ENCODE measurements around the gene CYP4F22.

CYP4F22 gene

GRCh38 chr19:15555759-15556633 is 47.7 kb downstream of the CYP4F22 start:
- 14 to 17% methylated on average over 36 to 41 of the region's 49 CpGs for WGBS, 2 experiments (ENCODE audit: insufficient coverage in 2 of 2)
- Histone ChIP-seq H3K4me1 (ENCODE audit: control insufficient read depth, insufficient read depth, low read length, poor library complexity, severe bottlenecking) (no peaks in the 10 kb centered on the region), H3K4me3 (ENCODE audit: extremely low read depth, insufficient read depth, low read length, poor library complexity, severe bottlenecking) (no peak overlapping the region), H3K36me3 (ENCODE audit: control insufficient read depth, insufficient read depth, low read length) (no peaks in the 10 kb centered on the region), H3K9me3 (ENCODE audit: control insufficient read depth, low read length) (peaks cover 7% of the 10 kb centered on the region), H3K27ac (ENCODE audit: low read depth, low read length, severe bottlenecking) (no peak overlapping the region)

GRCh38 chr19:15556634-15557181 is 48.4 kb downstream of the CYP4F22 start:
- Histone ChIP-seq H3K4me1 (ENCODE audit: control insufficient read depth, insufficient read depth, low read length, poor library complexity, severe bottlenecking) (no peaks in the 10 kb centered on the region), H3K4me3 (ENCODE audit: extremely low read depth, insufficient read depth, low read length, poor library complexity, severe bottlenecking) (no peak overlapping the region), H3K9me3 (ENCODE audit: control insufficient read depth, low read length) (peaks cover 7% of the 10 kb centered on the region), H3K36me3 (ENCODE audit: control insufficient read depth, insufficient read depth, low read length) (no peaks in the 10 kb centered on the region), H3K27ac (ENCODE audit: low read depth, low read length, severe bottlenecking) (no peak overlapping the region)
- WGBS, 2 experiments (ENCODE audit: insufficient coverage in 2 of 2): 47% methylated on average over 3 of the region's 7 CpGs; no CpG with 5 or more reads in 1 of the 2 experiments

- Histone ChIP-seq H3K36me3 (ENCODE audit: control insufficient read depth, insufficient read depth, low read length) (no peaks in the 10 kb centered on the region), H3K27ac (ENCODE audit: low read depth, low read length, severe bottlenecking) (no peak overlapping the region), H3K9me3 (ENCODE audit: control insufficient read depth, low read length) (peaks cover 9% of the 10 kb centered on the region), H3K4me1 (ENCODE audit: control insufficient read depth, insufficient read depth, low read length, poor library complexity, severe bottlenecking) (no peaks in the 10 kb centered on the region), H3K4me3 (ENCODE audit: extremely low read depth, insufficient read depth, low read length, poor library complexity, severe bottlenecking) (no peak overlapping the region)
- WGBS, 2 experiments (ENCODE audit: insufficient coverage in 2 of 2): 75 to 84% methylated on average over 2 to 3 of the region's 4 CpGs
Observed at GRCh38 chr19:15557223-15557622, 48.9 kb downstream of the CYP4F22 start.

- H3K9me3 ChIP-seq (ENCODE audit: control insufficient read depth, low read length): peaks cover 25% of the 10 kb centered on the region
- 53 to 67% methylated on average over 3 to 4 of the region's 4 CpGs for WGBS, 2 experiments (ENCODE audit: insufficient coverage in 2 of 2)
- H3K36me3 ChIP-seq (ENCODE audit: control insufficient read depth, insufficient read depth, low read length): no peaks in the 10 kb centered on the region
- no peak overlapping the region for H3K4me3 ChIP-seq (ENCODE audit: extremely low read depth, insufficient read depth, low read length, poor library complexity, severe bottlenecking)
- H3K4me1 ChIP-seq (ENCODE audit: control insufficient read depth, insufficient read depth, low read length, poor library complexity, severe bottlenecking): no peaks in the 10 kb centered on the region
- H3K27ac ChIP-seq (ENCODE audit: low read depth, low read length, severe bottlenecking): no peak overlapping the region
Observed at GRCh38 chr19:15562145-15562544, 53.8 kb downstream of the CYP4F22 start.

GRCh38 chr19:15562861-15563260 is 54.5 kb downstream of the CYP4F22 start:
- no peaks in the 10 kb centered on the region for H3K4me1 ChIP-seq (ENCODE audit: control insufficient read depth, insufficient read depth, low read length, poor library complexity, severe bottlenecking)
- no peak overlapping the region for H3K27ac ChIP-seq (ENCODE audit: low read depth, low read length, severe bottlenecking)
- WGBS, 2 experiments (ENCODE audit: insufficient coverage in 2 of 2): 50 to 54% methylated on average over 3 of the region's 3 CpGs
- no peaks in the 10 kb centered on the region for H3K36me3 ChIP-seq (ENCODE audit: control insufficient read depth, insufficient read depth, low read length)
- peaks cover 25% of the 10 kb centered on the region for H3K9me3 ChIP-seq (ENCODE audit: control insufficient read depth, low read length)
- no peak overlapping the region for H3K4me3 ChIP-seq (ENCODE audit: extremely low read depth, insufficient read depth, low read length, poor library complexity, severe bottlenecking)

- Histone ChIP-seq H3K4me3 (ENCODE audit: extremely low read depth, insufficient read depth, low read length, poor library complexity, severe bottlenecking) (no peak overlapping the region), H3K27ac (ENCODE audit: low read depth, low read length, severe bottlenecking) (no peak overlapping the region), H3K4me1 (ENCODE audit: control insufficient read depth, insufficient read depth, low read length, poor library complexity, severe bottlenecking) (no peaks in the 10 kb centered on the region), H3K36me3 (ENCODE audit: control insufficient read depth, insufficient read depth, low read length) (no peaks in the 10 kb centered on the region), H3K9me3 (ENCODE audit: control insufficient read depth, low read length) (peaks cover 25% of the 10 kb centered on the region)
- WGBS, 2 experiments (ENCODE audit: insufficient coverage in 2 of 2): 44 to 61% methylated on average over 2 to 3 of the region's 3 CpGs
Observed at GRCh38 chr19:15563325-15563794, 55.0 kb downstream of the CYP4F22 start.

- Histone ChIP-seq H3K4me1 (ENCODE audit: control insufficient read depth, insufficient read depth, low read length, poor library complexity, severe bottlenecking) (no peaks in the 10 kb centered on the region), H3K4me3 (ENCODE audit: extremely low read depth, insufficient read depth, low read length, poor library complexity, severe bottlenecking) (no peak overlapping the region), H3K9me3 (ENCODE audit: control insufficient read depth, low read length) (peaks cover 28% of the 10 kb centered on the region), H3K27ac (ENCODE audit: low read depth, low read length, severe bottlenecking) (no peak overlapping the region), H3K36me3 (ENCODE audit: control insufficient read depth, insufficient read depth, low read length) (no peaks in the 10 kb centered on the region)
- 68 to 76% methylated on average over 9 to 11 of the region's 14 CpGs for WGBS, 2 experiments (ENCODE audit: insufficient coverage in 2 of 2)
Observed at GRCh38 chr19:15563931-15564330, 55.6 kb downstream of the CYP4F22 start.

- Histone ChIP-seq H3K9me3 (ENCODE audit: control insufficient read depth, low read length) (peaks cover 34% of the 10 kb centered on the region), H3K4me1 (ENCODE audit: control insufficient read depth, insufficient read depth, low read length, poor library complexity, severe bottlenecking) (no peaks in the 10 kb centered on the region), H3K27ac (ENCODE audit: low read depth, low read length, severe bottlenecking) (no peak overlapping the region), H3K4me3 (ENCODE audit: extremely low read depth, insufficient read depth, low read length, poor library complexity, severe bottlenecking) (no peak overlapping the region), H3K36me3 (ENCODE audit: control insufficient read depth, insufficient read depth, low read length) (no peaks in the 10 kb centered on the region)
- WGBS, 2 experiments (ENCODE audit: insufficient coverage in 2 of 2): 63 to 67% methylated on average over 5 to 6 of the region's 7 CpGs
Observed at GRCh38 chr19:15564534-15565168, 56.3 kb downstream of the CYP4F22 start.

GRCh38 chr19:15570420-15570819 is 62.1 kb downstream of the CYP4F22 start:
- no peak overlapping the region for H3K4me3 ChIP-seq (ENCODE audit: extremely low read depth, insufficient read depth, low read length, poor library complexity, severe bottlenecking)
- 58 to 59% methylated on average over 3 of the region's 3 CpGs for WGBS, 2 experiments (ENCODE audit: insufficient coverage in 2 of 2)
- no peaks in the 10 kb centered on the region for H3K36me3 ChIP-seq (ENCODE audit: control insufficient read depth, insufficient read depth, low read length)
- peaks cover 40% of the 10 kb centered on the region for H3K9me3 ChIP-seq (ENCODE audit: control insufficient read depth, low read length)
- H3K4me1 ChIP-seq (ENCODE audit: control insufficient read depth, insufficient read depth, low read length, poor library complexity, severe bottlenecking): no peaks in the 10 kb centered on the region
- H3K27ac ChIP-seq (ENCODE audit: low read depth, low read length, severe bottlenecking): no peak overlapping the region

GRCh38 chr19:15575406-15575805 is 67.1 kb downstream of the CYP4F22 start:
- 40 to 53% methylated on average over 3 to 5 of the region's 6 CpGs for WGBS, 2 experiments (ENCODE audit: insufficient coverage in 2 of 2)
- H3K4me3 ChIP-seq (ENCODE audit: extremely low read depth, insufficient read depth, low read length, poor library complexity, severe bottlenecking): no peak overlapping the region
- no peaks in the 10 kb centered on the region for H3K36me3 ChIP-seq (ENCODE audit: control insufficient read depth, insufficient read depth, low read length)
- H3K27ac ChIP-seq (ENCODE audit: low read depth, low read length, severe bottlenecking): no peak overlapping the region
- peaks cover 47% of the 10 kb centered on the region for H3K9me3 ChIP-seq (ENCODE audit: control insufficient read depth, low read length)
- no peaks in the 10 kb centered on the region for H3K4me1 ChIP-seq (ENCODE audit: control insufficient read depth, insufficient read depth, low read length, poor library complexity, severe bottlenecking)

Data from mesodermal cell (in vitro differentiated cells).